ENCODE data around the gene CELF2. TPM values are rescaled to one million over a fixed set of nuclear protein-coding genes. Genes with fewer than 3 reads are reported as not detected.

Gene CELF2
- total RNA-seq, 1 experiment from 2014 or later, result 28.7 TPM

- no peak for DNase-seq
- Histone ChIP-seq H4K8ac (replicated peaks; ENCODE audit: insufficient read length, low read depth, low read length) (no peak overlapping the region), H2BK12ac (ENCODE audit: insufficient read length, low read depth, low read length) (no peak overlapping the region), H3K79me1 (ENCODE audit: insufficient read depth, low read depth, low read length, poor library complexity, severe bottlenecking) (no peaks in the 10 kb centered on the region), H4K91ac (ENCODE audit: insufficient read length, low read depth, low read length) (no peak overlapping the region), H3K4me2 (ENCODE audit: insufficient read depth, insufficient read length, low read length) (no peak overlapping the region), H3K14ac (ENCODE audit: insufficient read depth, low read length) (no peak overlapping the region), H3K27me3 (ENCODE audit: insufficient read depth, low read length) (no peaks in the 10 kb centered on the region), H2AFZ (ENCODE audit: low read length) (no peak overlapping the region), H2BK20ac (ENCODE audit: low read depth, low read length, poor library complexity, severe bottlenecking) (no peak overlapping the region), H3K27ac (ENCODE audit: insufficient read length, low read depth, low read length) (no peak overlapping the region), H2BK15ac (ENCODE audit: low read depth, low read length) (no peak overlapping the region), H3K56ac (ENCODE audit: insufficient read length, low read depth, low read length) (no peak overlapping the region), H3K4ac (ENCODE audit: low read depth, low read length) (no peak overlapping the region), H3K18ac (ENCODE audit: insufficient read length, low read depth, low read length) (no peak overlapping the region), H4K5ac (ENCODE audit: insufficient read length, low read depth, low read length) (no peak overlapping the region), H3K9me3 (ENCODE audit: control insufficient read depth, low read depth, low read length) (no peaks in the 10 kb centered on the region), H3K79me2 (ENCODE audit: insufficient read depth, low read length) (no peaks in the 10 kb centered on the region), H2BK120ac (ENCODE audit: low read depth, low read length, poor library complexity, severe bottlenecking) (no peak overlapping the region), H4K20me1 (ENCODE audit: control insufficient read depth, insufficient read depth, insufficient read length) (no peaks in the 10 kb centered on the region), H3K23ac (ENCODE audit: insufficient read length, low read depth, low read length) (no peak overlapping the region), H3K4me1 (ENCODE audit: insufficient read depth, low read length) (peaks cover 9% of the 10 kb centered on the region; the same call in 1 of the 2 replicates), H2AK5ac (ENCODE audit: insufficient read length, low read length) (no peak overlapping the region), H3T11ph (ENCODE audit: low read length) (no peak overlapping the region), H3K9ac (ENCODE audit: extremely low read depth, insufficient read length, low read length) (no peak overlapping the region), H2BK5ac (ENCODE audit: insufficient read length, low read length) (no peak overlapping the region), H3K23me2 (ENCODE audit: insufficient read length, low read depth, low read length, poor library complexity, severe bottlenecking) (no peaks in the 10 kb centered on the region)
- no peaks in the 10 kb centered on the region for H3K9me3 Mint-ChIP-seq
- no peak for TF ChIP-seq CTCF (conservative IDR thresholded peaks at IDR 0.05)
- no peaks in the 10 kb centered on the region for H3K27me3 Mint-ChIP-seq (ENCODE audit: low read depth)
- no peak overlapping the region for H3K4me3 Mint-ChIP-seq
- 0 out of 7 replicates have a peak overlapping the region, but pooled peaks of 2 of the 3 experiments have one; percentile 1 to 2 for H3K27ac Mint-ChIP-seq
- peaks cover 63 to 73% of the 10 kb centered on the region in 2 experiments for H3K4me1 Mint-ChIP-seq
- no CpG with 5 or more reads among the region's 7 CpGs for WGBS (ENCODE audit: extremely low coverage, insufficient read length, low lambda C conversion rate)
- H3K36me3 Mint-ChIP-seq (ENCODE audit: insufficient read depth in 1 of 3, low read depth in 3 of 3), result peaks cover 3 to 15% (median 7%) of the 10 kb centered on the region in 3 experiments; a peak in 6 of 7 replicates
Measured at GRCh38 chr10:11195623-11196022, 178.0 kb downstream of the CELF2 start.
